Activated naive CD4-positive, alpha-beta T cell treated with Interleukin-2 at 50 U/mL for 16 hours (primary cell): ENCODE results near the gene CPNE5.
A peak's percentile ranks its signal among the peaks of the same experiment; 100 is the strongest.

ENCODE experiments used
- DNase-seq: peaks from one replicate; pipeline ENCODE4 v3.0.0-alpha.2; 2020

Gene CPNE5

GRCh38 chr6:36757943-36758508, 81.2 kb downstream of the CPNE5 start:
- DNase-seq = no peak

GRCh38 chr6:36757206-36757605, 82.0 kb downstream of the CPNE5 start:
- peak; percentile 50 for DNase-seq

- no peak for DNase-seq
Observed at GRCh38 chr6:36756786-36757185, 82.5 kb downstream of the CPNE5 start.

GRCh38 chr6:36755435-36756348, 83.6 kb downstream of the CPNE5 start:
- peak; percentile 81 for DNase-seq

- DNase-seq = no peak
Observed at GRCh38 chr6:36754582-36755434, 84.4 kb downstream of the CPNE5 start.

DNA sequence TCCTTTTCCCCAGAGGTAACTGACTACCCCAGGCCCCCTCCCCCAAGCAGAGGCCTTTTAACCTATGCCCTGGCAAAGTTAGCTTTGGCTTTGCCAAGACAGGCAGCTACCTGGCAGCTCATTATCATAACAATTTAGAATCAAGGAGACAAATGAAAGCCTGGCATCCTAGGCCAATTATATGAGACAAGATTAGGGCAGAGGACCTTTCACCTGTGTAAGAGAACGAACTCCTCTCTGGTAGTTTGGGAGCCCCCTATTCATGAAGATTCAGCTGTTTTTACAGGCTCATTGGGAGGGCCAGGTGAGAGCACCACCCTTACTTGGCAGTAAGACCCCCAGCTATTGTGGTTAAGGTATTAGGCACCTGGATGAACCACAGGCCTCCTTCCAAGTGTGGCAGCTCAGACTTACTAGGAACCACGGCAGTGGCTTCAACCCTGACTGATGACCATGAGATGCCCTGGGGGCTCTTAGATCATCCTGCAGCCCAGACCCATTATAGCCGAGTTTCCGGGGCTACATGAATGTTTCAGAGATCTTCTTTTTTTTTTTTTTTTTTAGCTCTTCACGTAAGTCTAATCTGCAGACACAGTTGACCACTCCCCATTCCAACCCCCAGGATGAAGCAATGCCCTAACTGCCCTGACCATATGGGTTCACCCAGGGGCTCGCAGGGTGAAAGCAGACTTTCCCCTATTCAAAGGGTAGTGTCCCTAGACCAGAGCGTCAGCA, 85.4 kb downstream of the CPNE5 start:
- no peak for DNase-seq

DNA sequence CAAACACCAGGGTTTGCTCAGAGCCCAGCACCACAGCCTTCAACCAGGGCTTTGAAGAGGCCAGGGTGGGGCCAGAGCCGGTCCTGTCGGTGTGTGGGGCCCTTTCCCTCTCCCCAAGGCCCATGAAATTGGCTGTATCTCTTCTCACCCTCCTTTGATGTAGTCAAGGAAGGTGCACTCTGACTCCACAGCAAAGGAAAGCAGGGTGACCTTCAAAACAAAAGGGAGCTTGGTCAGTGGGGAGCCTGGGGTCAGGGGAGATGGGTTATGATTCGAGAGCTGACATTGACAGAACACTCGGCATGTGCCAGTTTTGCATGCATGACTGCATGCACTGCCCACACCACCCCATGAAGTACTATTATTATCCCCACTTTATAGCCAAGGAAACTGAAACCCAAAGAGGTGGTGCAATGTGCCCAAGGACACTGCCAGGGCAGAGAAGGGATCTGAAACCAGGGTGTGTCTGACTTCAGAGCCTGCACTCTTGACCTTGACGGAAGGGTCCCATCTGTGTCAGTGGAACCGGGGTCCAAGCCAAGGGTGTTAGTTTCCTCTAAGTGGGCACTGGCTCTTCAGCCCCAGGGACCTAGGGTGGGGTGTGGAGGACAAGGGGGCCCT, 86.2 kb downstream of the CPNE5 start:
- no peak for DNase-seq

- DNase-seq = peak; percentile 20
Observed at GRCh38 chr6:36752187-36752885, 86.9 kb downstream of the CPNE5 start.

DNA sequence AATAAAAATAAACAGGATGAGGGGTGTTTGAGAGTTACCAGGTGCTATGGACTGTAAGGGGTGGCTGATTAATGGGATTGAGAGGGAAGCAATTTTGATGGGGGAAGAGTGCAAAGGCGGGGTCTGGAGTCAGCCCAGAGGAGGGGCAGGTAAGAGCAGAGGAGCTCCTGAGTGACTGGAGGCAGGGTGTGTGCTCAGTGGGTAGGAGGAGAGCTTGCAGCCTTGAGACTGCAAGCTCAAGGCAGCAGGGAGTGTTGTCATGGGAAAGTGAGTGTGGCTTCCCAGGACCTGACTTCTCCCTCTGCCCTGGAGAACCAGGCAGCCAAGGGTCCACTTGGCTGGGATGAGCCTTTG, 87.4 kb downstream of the CPNE5 start:
- DNase-seq = no peak

- DNase-seq = no peak
Observed at GRCh38 chr6:36751091-36751490, 88.2 kb downstream of the CPNE5 start.

GRCh38 chr6:36749829-36750489, 89.3 kb downstream of the CPNE5 start:
- DNase-seq = no peak

DNA sequence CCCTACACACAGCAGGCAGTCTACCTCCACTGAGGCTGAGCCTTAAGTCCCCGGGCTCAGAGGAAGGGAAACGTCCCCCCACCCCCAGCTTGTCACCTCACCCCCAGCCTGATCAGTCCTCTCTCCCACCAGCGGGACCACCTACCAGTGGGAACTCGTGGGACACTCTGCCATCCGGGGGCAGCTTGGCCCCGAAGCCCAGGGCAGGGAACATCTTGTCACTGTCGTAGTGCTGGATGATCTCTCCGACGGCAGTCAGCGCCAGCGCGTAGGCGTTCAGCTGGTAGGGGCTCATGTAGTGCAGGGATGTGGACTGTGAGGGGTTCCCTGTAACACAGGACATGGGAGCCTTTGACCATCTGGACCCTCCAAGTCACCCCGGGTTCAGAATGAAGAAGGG, 93.0 kb downstream of the CPNE5 start:
- no peak for DNase-seq

DNA sequence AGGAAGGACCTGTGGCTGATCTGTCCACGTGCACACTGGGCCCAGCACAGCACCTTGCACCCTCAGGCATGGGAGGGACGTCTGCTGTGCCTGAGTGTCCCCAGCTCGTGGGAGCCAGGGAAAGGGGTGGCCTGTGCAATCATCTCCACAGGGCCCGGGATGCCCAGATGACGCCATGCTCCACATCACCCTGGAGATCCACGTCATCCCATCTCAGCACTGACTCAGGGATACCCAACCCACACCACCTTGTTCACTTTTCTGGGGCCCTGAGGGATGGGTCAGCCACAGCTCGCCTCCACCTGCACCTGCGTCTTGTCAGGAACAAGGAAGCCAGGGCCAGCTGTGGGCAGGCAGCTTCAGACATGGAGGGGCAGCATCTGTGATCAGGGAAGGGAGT, 93.4 kb downstream of the CPNE5 start:
- no peak for DNase-seq

- no peak for DNase-seq
Observed at GRCh38 chr6:36745283-36745682, 94.0 kb downstream of the CPNE5 start.

- no peak for DNase-seq
Observed at GRCh38 chr6:36744304-36744673, 95.0 kb downstream of the CPNE5 start.

GRCh38 chr6:36743538-36744303, 95.5 kb downstream of the CPNE5 start:
- no peak for DNase-seq

DNA sequence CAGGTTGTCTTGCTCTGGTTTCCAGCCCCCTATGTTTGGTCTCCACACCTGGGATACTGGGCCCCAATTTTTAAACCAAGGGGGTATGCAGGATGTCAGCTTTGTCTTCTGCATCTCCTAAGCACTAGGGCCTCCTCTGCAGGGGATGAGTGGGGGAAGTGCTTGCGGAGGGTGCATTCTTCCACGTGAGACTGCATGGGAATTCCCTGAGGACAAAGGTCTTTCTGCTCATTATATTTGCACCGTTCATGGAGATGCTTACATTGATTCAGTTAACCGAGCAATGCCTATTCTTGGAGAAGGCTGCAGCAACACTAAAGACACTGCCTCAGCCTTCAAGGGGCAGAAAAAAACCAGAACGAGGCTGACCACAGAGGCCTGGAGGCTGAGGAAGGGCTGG, 96.2 kb downstream of the CPNE5 start:
- no peak for DNase-seq

GRCh38 chr6:36742146-36742545, 97.1 kb downstream of the CPNE5 start:
- no peak for DNase-seq

GRCh38 chr6:36740818-36741179, 98.4 kb downstream of the CPNE5 start:
- DNase-seq = no peak

GRCh38 chr6:36739947-36740817, 99.1 kb downstream of the CPNE5 start:
- no peak for DNase-seq
